K562 (cell line): ENCODE data around the gene SPIN1. TPM values are rescaled to one million over a fixed set of nuclear protein-coding genes. Genes with fewer than 3 reads are reported as not detected.

ENCODE experiments used
- ATAC-seq: fragments of 200-7000 bp; cut with Tn5 transposase; 3 replicates; pipeline ENCODE4 v1.9.1; 2020; ENCODE audit warnings: moderate library complexity
- BruUV-seq: library from RNA; stranded (reverse); fragments of 400-500 nt; replicated peaks from 2 replicates; lab custom pipeline; 2021; lab: Mats Ljungman, UMichigan
- CTCF ChIA-PET: fragments of 300-600 bp; formaldehyde crosslinking; extraction: SDS; loops from one replicate; lab custom pipeline; 2021; ENCODE audit warnings: low intra/inter-chr PET ratio; lab: Yijun Ruan, JAX
- POLR2A ChIA-PET: fragments of 300-600, 350-650 bp; sonication (Branson Sonifier 250); formaldehyde crosslinking; extraction: SDS; loops from one replicate; lab custom pipeline; 2021; ENCODE audit warnings: antibody characterized with exemption, inconsistent platforms; lab: Yijun Ruan, JAX
- DNase-seq, 4 experiments: peaks; one replicate each; pipeline versions ENCODE4 v3.0.0 to v3.0.0-alpha.2; 2011 to 2018; ENCODE audit warnings: low spot score in 3 of 4, mixed read lengths in 3 of 4; ENCODE audit errors: extremely low read depth in 1 of 4
- FAIRE-seq: peaks from 2 replicates; lab custom pipeline; 2011; peaks lifted over from hg19 to GRCh38; lab: Jason Lieb, UNC
- H2AFZ ChIP-seq: 2 replicates; pipeline ENCODE4 v1.6.0; 2011; ENCODE audit warnings: low read depth, low read length, control low read depth, inconsistent platforms
- H3K27ac ChIP-seq: fragments of 200-600 bp; 3 replicates; pipeline ENCODE4 v1.8.0; 2011; ENCODE audit warnings: low read depth, mild to moderate bottlenecking, control low read depth, inconsistent platforms, low read length, moderate library complexity, mixed read lengths; ENCODE audit errors: extremely low read depth
- H3K27me3 ChIP-seq, 2 experiments: fragments of 300-600 bp in 1 of 2; 2 replicates in 1 of 2; 3 replicates in 1 of 2; pipeline versions ENCODE4 v1.6.0 to v1.8.0; 2011; ENCODE audit warnings: inconsistent platforms in 2 of 2, low read length in 2 of 2, mild to moderate bottlenecking in 1 of 2, mixed read lengths in 1 of 2, moderate library complexity in 1 of 2; ENCODE audit not compliant: control insufficient read depth in 2 of 2, insufficient read depth in 2 of 2
- H3K36me3 ChIP-seq: fragments of 300-600 bp; 3 replicates; pipeline ENCODE4 v1.8.0; 2011; ENCODE audit warnings: mild to moderate bottlenecking, low read length, inconsistent platforms; ENCODE audit not compliant: control insufficient read depth, insufficient read depth
- H3K4me1 ChIP-seq, 2 experiments: fragments of 200-600 bp in 1 of 2; replicated peaks in 1 of 2; 2 replicates in 1 of 2; 3 replicates in 1 of 2; pipeline versions ENCODE4 v1.5.1 to v1.8.0; 2011; ENCODE audit warnings: inconsistent platforms in 2 of 2, low read length in 2 of 2, mild to moderate bottlenecking in 1 of 2, mixed read lengths in 1 of 2, moderate library complexity in 1 of 2; ENCODE audit not compliant: control insufficient read depth in 2 of 2, insufficient read depth in 2 of 2
- H3K4me2 ChIP-seq: 2 replicates; pipeline ENCODE4 v1.6.1; 2011; ENCODE audit warnings: low read length, control low read depth, inconsistent platforms, mixed read lengths; ENCODE audit not compliant: insufficient read depth
- H3K4me3 ChIP-seq: fragments of 200-600 bp; sonication (generic), shearing (Covaris generic); 2 replicates; pipeline ENCODE4 v1.5.1; 2016; ENCODE audit warnings: control low read depth, inconsistent platforms
- H3K79me2 ChIP-seq: fragments of 200-600 bp; 3 replicates; pipeline ENCODE4 v1.8.0; 2011; ENCODE audit warnings: low read length, inconsistent platforms; ENCODE audit not compliant: control insufficient read depth, insufficient read depth
- H3K9ac ChIP-seq, 2 experiments: 2 replicates each; pipeline versions ENCODE4 v1.6.0 to v1.6.1; 2011; ENCODE audit warnings: low read depth in 2 of 2, low read length in 2 of 2, control low read depth in 1 of 2, inconsistent platforms in 1 of 2, mild to moderate bottlenecking in 1 of 2, mixed read lengths in 1 of 2; ENCODE audit not compliant: insufficient read depth in 1 of 2
- H3K9me1 ChIP-seq: one replicate; pipeline ENCODE4 v1.6.0; 2011; ENCODE audit warnings: inconsistent platforms, mild to moderate bottlenecking, low read length, moderate library complexity; ENCODE audit not compliant: control insufficient read depth, insufficient read depth
- H3K9me3 ChIP-seq: replicated peaks from 2 replicates; pipeline ENCODE4 v1.5.1; 2011; ENCODE audit warnings: low read depth, low read length, inconsistent platforms; ENCODE audit not compliant: control insufficient read depth, insufficient read depth
- H4K20me1 ChIP-seq: replicated peaks from 2 replicates; pipeline ENCODE4 v1.6.1; 2011; ENCODE audit warnings: low read length, inconsistent platforms, mixed read lengths; ENCODE audit not compliant: control insufficient read depth, insufficient read depth
- CBX1 ChIP-seq: sonication (generic); IDR thresholded peaks from 2 replicates; pipeline ENCODE4 v1.6.1; 2016; ENCODE audit warnings: antibody characterized with exemption, low read depth, mild to moderate bottlenecking
- CCAR2 ChIP-seq: fragments of 200-400 bp; formaldehyde crosslinking; IDR thresholded peaks from 2 replicates; pipeline ENCODE4 v1.6.1; 2017; ENCODE audit warnings: mild to moderate bottlenecking, low read depth, low read length
- COPS2 ChIP-seq: fragments of 450-650 bp; conservative IDR thresholded peaks from 2 replicates; pipeline ENCODE4 v1.6.1; 2016; ENCODE audit warnings: mild to moderate bottlenecking, moderate library complexity
- ESRRA ChIP-seq: fragments of 450-650 bp; IDR thresholded peaks from 2 replicates; pipeline ENCODE4 v1.6.1; 2014; ENCODE audit warnings: low read depth, mild to moderate bottlenecking, moderate library complexity, borderline replicate concordance
- GATAD2B ChIP-seq: fragments of 450-650 bp; IDR thresholded peaks from 2 replicates; pipeline ENCODE4 v1.6.1; 2017; ENCODE audit warnings: mild to moderate bottlenecking, borderline replicate concordance
- HDAC3 ChIP-seq: fragments of 450-650 bp; IDR thresholded peaks from 2 replicates; pipeline ENCODE4 v1.6.1; 2018; ENCODE audit warnings: borderline replicate concordance, mild to moderate bottlenecking, moderate library complexity; ENCODE audit not compliant: partially characterized antibody
- HES1 ChIP-seq: fragments of 450-650 bp; IDR thresholded peaks from 2 replicates; pipeline ENCODE4 v1.6.1; 2016; ENCODE audit warnings: low read depth, mild to moderate bottlenecking, moderate library complexity
- L3MBTL2 ChIP-seq: fragments of 450-650 bp; IDR thresholded peaks from 2 replicates; pipeline ENCODE4 v1.6.1; 2016; ENCODE audit warnings: mild to moderate bottlenecking, moderate library complexity
- MIER1 ChIP-seq: fragments of 450-650 bp; IDR thresholded peaks from 2 replicates; pipeline ENCODE4 v1.6.1; 2016; ENCODE audit warnings: antibody characterized with exemption, mild to moderate bottlenecking, low read depth
- NFRKB ChIP-seq: fragments of 450-650 bp; IDR thresholded peaks from 2 replicates; pipeline ENCODE4 v1.6.1; 2016; ENCODE audit warnings: low read depth
- RBBP5 ChIP-seq: fragments of 200-600 bp; sonication (generic); IDR thresholded peaks from 2 replicates; pipeline ENCODE4 v1.6.1; 2012; ENCODE audit warnings: borderline replicate concordance, mild to moderate bottlenecking, low read length, control low read depth, inconsistent platforms; ENCODE audit not compliant: insufficient read depth, poor library complexity, severe bottlenecking
- SLC30A9 ChIP-seq: fragments of 250-450 bp; sonication (Bioruptor Pico); IDR thresholded peaks from 2 replicates; pipeline ENCODE4 v1.8.0; 2022; ENCODE audit warnings: mild to moderate bottlenecking, moderate library complexity
- SMC3 ChIP-seq: conservative IDR thresholded peaks from 2 replicates; pipeline ENCODE4 v1.6.1; 2011; ENCODE audit warnings: low read depth, low read length, improper control_type of control experiment; ENCODE audit not compliant: insufficient read depth
- SOX6 ChIP-seq: fragments of 450-650 bp; IDR thresholded peaks from 2 replicates; pipeline ENCODE4 v1.6.1; 2014; ENCODE audit warnings: mild to moderate bottlenecking
- ZZZ3 ChIP-seq: fragments of 450-650 bp; IDR thresholded peaks from 2 replicates; pipeline ENCODE4 v1.6.1; 2016; ENCODE audit warnings: antibody characterized with exemption, mild to moderate bottlenecking, moderate library complexity
- WGBS: fragments of 100-300 bp; shearing (Covaris generic); methylation state at CpG from one replicate; pipeline ENCODE4 v1.1.6; 2016; ENCODE audit warnings: low coverage, mixed read lengths; ENCODE audit not compliant: insufficient coverage; ENCODE audit errors: missing lambda C conversion rate; 5-methylcytosine and 5-hydroxymethylcytosine counted together
- in situ Hi-C: fragments of 300-500 bp; cut with MboI; formaldehyde crosslinking; loops from 4 replicates; pipeline ENCODE4 v1.15.0; 2018; ENCODE audit warnings: inconsistent platforms, mixed read lengths
- intact Hi-C: fragments of 100-400 bp; cut with micrococcal nuclease; formaldehyde crosslinking; loops from 2 replicates; pipeline ENCODE4 v1.14.2; 2022
- polyA plus RNA-seq, 8 experiments: library from polyadenylated mRNA; depleted of rRNA in 4 of 8; stranded (reverse) in 5 of 8; unstranded in 3 of 8; fragments of >200 nt; fragmentation: Nextera tagmentation in 2 of 8; fragmentation: Illumina TruSeq in 1 of 8; extraction: Ambion mirVana in 2 of 8; extraction: Trizol in 1 of 8; gene quantifications; 2 replicates each; pipeline versions ENCODE4 v1.2.1 to v1.2.3, GENCODE V29; 2011 to 2014; ENCODE audit warnings: inconsistent platforms in 1 of 8, missing spikeins in 1 of 8
- total RNA-seq, 7 experiments: library from RNA; depleted of rRNA in 6 of 7; stranded (reverse); fragments of >200 nt in 6 of 7; fragmentation: Illumina TruSeq in 2 of 7; extraction: Trizol in 2 of 7; gene quantifications; 2 replicates each; pipeline versions ENCODE4 v1.2.1 to v1.2.3, GENCODE V29; 2011 to 2021; ENCODE audit warnings: low replicate concordance in 1 of 7
- TF ChIP-seq, protein P1 (sequence below): fragments of 200-800 bp; sonication (Bioruptor generic); IDR thresholded peaks from 2 replicates; pipeline ENCODE4 v1.6.1; 2016; ENCODE audit warnings: missing genetic modification characterization, missing compliant biosample characterization

The SPIN1 gene
- total and polyA plus RNA-seq, 9 of the 15 experiments (the other 6 are each of a cell fraction or from before 2014, with no cell fraction given), result 7.4 to 25.7 (median 15.6) TPM

GRCh38 chr9:88358723-88359122 is 29.5 kb upstream of the SPIN1 start (continued):
- TF ChIP-seq L3MBTL2, result no peak

- CTCF ChIA-PET, result no interaction called here
- ATAC-seq (no peak), DNase-seq (no peak), FAIRE-seq (no peak)
- intact Hi-C loops, result no loop called here
- 7% methylated on average over 3 of the region's 3 CpGs for WGBS
- H3K27me3 ChIP-seq, result no peaks in the 10 kb centered on the region; a peak in 1 of 5 replicates
- POLR2A ChIA-PET, result no interaction called here
- H3K9me1 ChIP-seq, result no peaks in the 10 kb centered on the region
- no peak overlapping the region for H2AFZ ChIP-seq
- in situ Hi-C loops, result no loop called here
- no peak overlapping the region for H3K4me3 ChIP-seq
- no peak overlapping the region for H3K9ac ChIP-seq
- no peak overlapping the region for H3K27ac ChIP-seq
- BruUV-seq, result no TSS peak
- no peaks in the 10 kb centered on the region for H3K79me2 ChIP-seq
- no peak overlapping the region for H3K4me2 ChIP-seq
- H3K36me3 ChIP-seq, result no peaks in the 10 kb centered on the region
- H3K9me3 ChIP-seq, result no peaks in the 10 kb centered on the region
- no peaks in the 10 kb centered on the region for H4K20me1 ChIP-seq
- H3K4me1 ChIP-seq, result no peaks in the 10 kb centered on the region
- no peak for TF ChIP-seq ESRRA
- TF ChIP-seq HES1, result no peak
- no peak for TF ChIP-seq CCAR2
- TF ChIP-seq SLC30A9 (CRISPR knock-in tag), result no peak
- TF ChIP-seq ZZZ3, result no peak
- TF ChIP-seq GATAD2B, result no peak
- TF ChIP-seq COPS2, result no peak
- no peak for TF ChIP-seq NFRKB
- TF ChIP-seq, protein P1, sequence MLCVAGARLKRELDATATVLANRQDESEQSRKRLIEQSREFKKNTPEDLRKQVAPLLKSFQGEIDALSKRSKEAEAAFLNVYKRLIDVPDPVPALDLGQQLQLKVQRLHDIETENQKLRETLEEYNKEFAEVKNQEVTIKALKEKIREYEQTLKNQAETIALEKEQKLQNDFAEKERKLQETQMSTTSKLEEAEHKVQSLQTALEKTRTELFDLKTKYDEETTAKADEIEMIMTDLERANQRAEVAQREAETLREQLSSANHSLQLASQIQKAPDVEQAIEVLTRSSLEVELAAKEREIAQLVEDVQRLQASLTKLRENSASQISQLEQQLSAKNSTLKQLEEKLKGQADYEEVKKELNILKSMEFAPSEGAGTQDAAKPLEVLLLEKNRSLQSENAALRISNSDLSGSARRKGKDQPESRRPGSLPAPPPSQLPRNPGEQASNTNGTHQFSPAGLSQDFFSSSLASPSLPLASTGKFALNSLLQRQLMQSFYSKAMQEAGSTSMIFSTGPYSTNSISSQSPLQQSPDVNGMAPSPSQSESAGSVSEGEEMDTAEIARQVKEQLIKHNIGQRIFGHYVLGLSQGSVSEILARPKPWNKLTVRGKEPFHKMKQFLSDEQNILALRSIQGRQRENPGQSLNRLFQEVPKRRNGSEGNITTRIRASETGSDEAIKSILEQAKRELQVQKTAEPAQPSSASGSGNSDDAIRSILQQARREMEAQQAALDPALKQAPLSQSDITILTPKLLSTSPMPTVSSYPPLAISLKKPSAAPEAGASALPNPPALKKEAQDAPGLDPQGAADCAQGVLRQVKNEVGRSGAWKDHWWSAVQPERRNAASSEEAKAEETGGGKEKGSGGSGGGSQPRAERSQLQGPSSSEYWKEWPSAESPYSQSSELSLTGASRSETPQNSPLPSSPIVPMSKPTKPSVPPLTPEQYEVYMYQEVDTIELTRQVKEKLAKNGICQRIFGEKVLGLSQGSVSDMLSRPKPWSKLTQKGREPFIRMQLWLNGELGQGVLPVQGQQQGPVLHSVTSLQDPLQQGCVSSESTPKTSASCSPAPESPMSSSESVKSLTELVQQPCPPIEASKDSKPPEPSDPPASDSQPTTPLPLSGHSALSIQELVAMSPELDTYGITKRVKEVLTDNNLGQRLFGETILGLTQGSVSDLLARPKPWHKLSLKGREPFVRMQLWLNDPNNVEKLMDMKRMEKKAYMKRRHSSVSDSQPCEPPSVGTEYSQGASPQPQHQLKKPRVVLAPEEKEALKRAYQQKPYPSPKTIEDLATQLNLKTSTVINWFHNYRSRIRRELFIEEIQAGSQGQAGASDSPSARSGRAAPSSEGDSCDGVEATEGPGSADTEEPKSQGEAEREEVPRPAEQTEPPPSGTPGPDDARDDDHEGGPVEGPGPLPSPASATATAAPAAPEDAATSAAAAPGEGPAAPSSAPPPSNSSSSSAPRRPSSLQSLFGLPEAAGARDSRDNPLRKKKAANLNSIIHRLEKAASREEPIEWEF, result no peak
- TF ChIP-seq MIER1, result no peak
- TF ChIP-seq SMC3, result no peak
- no peak for TF ChIP-seq CBX1
- TF ChIP-seq SOX6, result no peak
- TF ChIP-seq HDAC3, result no peak
- TF ChIP-seq L3MBTL2, result no peak
- no peak for TF ChIP-seq RBBP5
Observed at GRCh38 chr9:88359974-88360373, 28.3 kb upstream of the SPIN1 start.
